Activated CD8-positive, alpha-beta T cell treated with anti-CD3 and anti-CD28 coated beads for 36 hours (primary cell): ENCODE measurements around the gene EHBP1. TPM values are rescaled to one million over a fixed set of nuclear protein-coding genes. Genes with fewer than 3 reads are reported as not detected.

Experiments used
- ATAC-seq: fragments of 200-7000 bp; cut with Tn5 transposase; one replicate; pipeline ENCODE4 v1.10.0; 2021; ENCODE audit warnings: mild to moderate bottlenecking, moderate library complexity
- CTCF ChIA-PET: fragments of 350-600 bp; sonication (Branson Sonifier 250); formaldehyde crosslinking; loops from one replicate; lab custom pipeline; 2021; ENCODE audit warnings: antibody characterized with exemption; lab: Charles Lee
- POLR2A ChIA-PET: fragments of 350-600 bp; sonication (Branson Sonifier 250); formaldehyde crosslinking; loops from one replicate; lab custom pipeline; 2021; ENCODE audit warnings: antibody characterized with exemption; lab: Charles Lee
- DNase-seq: peaks from one replicate; pipeline ENCODE4 v3.0.0-alpha.2; 2020
- H3K27ac Mint-ChIP-seq: one replicate; pipeline ENCODE4 v1.8.0; 2021; ENCODE audit warnings: mild to moderate bottlenecking, mixed read lengths
- H3K27me3 Mint-ChIP-seq: one replicate; pipeline ENCODE4 v1.8.0; 2021; ENCODE audit warnings: mixed read lengths
- H3K36me3 Mint-ChIP-seq: one replicate; pipeline ENCODE4 v1.8.0; 2021; ENCODE audit warnings: low read depth, mixed read lengths
- H3K4me1 Mint-ChIP-seq: one replicate; pipeline ENCODE4 v1.8.0; 2021; ENCODE audit warnings: low read depth, mixed read lengths
- H3K4me3 Mint-ChIP-seq: one replicate; pipeline ENCODE4 v1.8.0; 2021; ENCODE audit warnings: mild to moderate bottlenecking, moderate library complexity, mixed read lengths
- H3K9me3 Mint-ChIP-seq: one replicate; pipeline ENCODE4 v1.8.0; 2021; ENCODE audit warnings: mixed read lengths
- intact Hi-C: fragments of 100-400 bp; cut with micrococcal nuclease; formaldehyde crosslinking; loops from one replicate; pipeline ENCODE4 v1.10.0; 2022
- total RNA-seq, 2 experiments: library from RNA; stranded (reverse); gene quantifications; one replicate each; pipeline ENCODE4 v1.2.3, GENCODE V29; 2021
- TF ChIP-seq, protein P1 (sequence below): fragments of 200-600 bp; IDR thresholded peaks from one replicate; pipeline ENCODE4 v1.8.0; 2022; ENCODE audit warnings: antibody characterized with exemption, mild to moderate bottlenecking

EHBP1 gene
- total RNA-seq, 2 experiments from 2014 or later = 24.1 to 24.3 TPM

DNA sequence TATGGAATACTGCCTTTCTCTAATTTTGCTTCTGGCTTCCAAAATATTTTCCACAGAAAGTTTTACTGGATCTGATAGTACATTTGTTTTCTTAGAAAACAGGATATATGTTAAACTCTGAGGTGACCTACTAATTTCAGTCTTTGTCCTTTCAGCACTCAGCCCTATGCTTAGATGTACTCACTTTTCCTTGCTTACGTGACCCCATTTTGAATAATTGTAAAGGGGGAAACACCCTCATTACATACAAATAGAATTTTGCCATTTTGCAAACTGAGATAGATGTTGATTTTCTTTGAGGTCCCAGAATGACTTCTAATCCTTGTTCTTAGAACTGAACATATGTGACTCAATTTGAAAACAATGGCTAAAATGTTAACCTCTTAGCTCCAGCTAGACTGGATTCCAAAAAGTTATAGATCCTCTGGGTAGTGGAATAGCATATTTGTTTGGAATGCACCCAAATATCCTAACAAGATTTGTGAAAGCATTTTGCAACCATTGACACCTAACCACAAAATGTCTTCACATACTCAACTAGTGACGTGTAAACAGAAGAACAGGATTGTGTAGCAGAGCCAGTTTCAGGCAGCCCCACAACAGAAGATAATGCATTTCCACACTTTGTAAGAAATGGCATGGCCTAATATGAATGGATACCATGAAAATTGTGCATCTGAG lies 44.8 kb upstream of the EHBP1 start:
- ChIA-PET POLR2A (interaction anchor here (0.8 kb wide), 1 partner anchor 108 kb away, joined by 3 read pairs; no protein-coding TSS in a partner anchor), CTCF (no interaction called here)
- Mint-ChIP-seq H3K36me3 (no peaks in the 10 kb centered on the region), H3K4me1 (peaks cover 5% of the 10 kb centered on the region), H3K9me3 (no peaks in the 10 kb centered on the region), H3K27ac (no peak overlapping the region), H3K4me3 (no peak overlapping the region), H3K27me3 (peaks cover under 1% of the 10 kb centered on the region)
- peak; percentile 61 for ATAC-seq
- TF ChIP-seq, protein P1, sequence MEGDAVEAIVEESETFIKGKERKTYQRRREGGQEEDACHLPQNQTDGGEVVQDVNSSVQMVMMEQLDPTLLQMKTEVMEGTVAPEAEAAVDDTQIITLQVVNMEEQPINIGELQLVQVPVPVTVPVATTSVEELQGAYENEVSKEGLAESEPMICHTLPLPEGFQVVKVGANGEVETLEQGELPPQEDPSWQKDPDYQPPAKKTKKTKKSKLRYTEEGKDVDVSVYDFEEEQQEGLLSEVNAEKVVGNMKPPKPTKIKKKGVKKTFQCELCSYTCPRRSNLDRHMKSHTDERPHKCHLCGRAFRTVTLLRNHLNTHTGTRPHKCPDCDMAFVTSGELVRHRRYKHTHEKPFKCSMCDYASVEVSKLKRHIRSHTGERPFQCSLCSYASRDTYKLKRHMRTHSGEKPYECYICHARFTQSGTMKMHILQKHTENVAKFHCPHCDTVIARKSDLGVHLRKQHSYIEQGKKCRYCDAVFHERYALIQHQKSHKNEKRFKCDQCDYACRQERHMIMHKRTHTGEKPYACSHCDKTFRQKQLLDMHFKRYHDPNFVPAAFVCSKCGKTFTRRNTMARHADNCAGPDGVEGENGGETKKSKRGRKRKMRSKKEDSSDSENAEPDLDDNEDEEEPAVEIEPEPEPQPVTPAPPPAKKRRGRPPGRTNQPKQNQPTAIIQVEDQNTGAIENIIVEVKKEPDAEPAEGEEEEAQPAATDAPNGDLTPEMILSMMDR = no peak
- intact Hi-C loops = no loop called here
- DNase-seq = no peak

DNA sequence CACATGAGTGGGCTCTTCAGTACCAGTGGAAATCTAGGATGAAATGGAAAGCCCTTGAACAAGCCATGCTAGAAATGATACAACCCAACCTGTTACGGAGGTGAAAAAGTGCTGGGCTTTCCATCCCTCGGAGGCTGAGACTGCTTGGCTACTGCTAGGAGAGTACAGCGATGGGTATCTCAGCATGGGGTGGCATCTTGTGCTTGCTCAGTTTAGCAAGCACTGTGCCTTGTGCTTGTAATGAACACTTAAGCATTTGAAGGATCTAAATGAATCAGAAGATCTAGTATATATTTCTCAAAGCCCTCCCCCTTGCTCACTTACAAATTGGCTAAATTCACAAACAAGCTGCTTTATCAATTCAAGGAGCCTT lies 44.3 kb upstream of the EHBP1 start:
- intact Hi-C loops = no loop called here
- DNase-seq (no peak), ATAC-seq (no peak)
- POLR2A ChIA-PET = no interaction called here
- no peaks in the 10 kb centered on the region for H3K9me3 Mint-ChIP-seq
- peaks cover 5% of the 10 kb centered on the region for H3K4me1 Mint-ChIP-seq
- H3K4me3 Mint-ChIP-seq = no peak overlapping the region
- H3K27ac Mint-ChIP-seq = no peak overlapping the region
- TF ChIP-seq, protein P1 = no peak
- no peaks in the 10 kb centered on the region for H3K36me3 Mint-ChIP-seq
- CTCF ChIA-PET = no interaction called here
- H3K27me3 Mint-ChIP-seq = no peaks in the 10 kb centered on the region

DNA sequence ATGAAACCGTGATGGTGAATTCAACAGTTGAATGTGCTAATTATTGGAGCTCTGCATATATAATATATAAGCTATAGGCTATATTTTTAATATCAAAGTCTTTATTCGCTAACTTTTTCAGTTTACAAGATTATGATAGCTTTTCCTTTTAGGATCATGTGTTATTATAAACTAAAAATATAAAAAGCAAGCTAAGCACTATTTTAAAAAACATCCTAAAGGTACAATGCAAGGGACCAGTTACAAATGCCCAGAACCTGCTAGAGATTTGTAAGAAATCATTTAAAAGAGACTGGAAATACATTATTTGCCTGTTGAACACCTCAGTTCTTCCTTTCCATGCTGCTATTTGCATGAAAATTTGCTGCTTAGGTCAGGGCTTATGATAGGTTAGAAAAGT lies 43.4 kb upstream of the EHBP1 start:
- CTCF ChIA-PET = no interaction called here
- ATAC-seq (no peak), DNase-seq (no peak)
- Mint-ChIP-seq H3K27me3 (no peaks in the 10 kb centered on the region), H3K9me3 (no peaks in the 10 kb centered on the region), H3K4me3 (no peak overlapping the region), H3K27ac (no peak overlapping the region), H3K36me3 (no peaks in the 10 kb centered on the region), H3K4me1 (peaks cover 5% of the 10 kb centered on the region)
- intact Hi-C loops = no loop called here
- TF ChIP-seq, protein P1 = no peak
- POLR2A ChIA-PET = no interaction called here

DNA sequence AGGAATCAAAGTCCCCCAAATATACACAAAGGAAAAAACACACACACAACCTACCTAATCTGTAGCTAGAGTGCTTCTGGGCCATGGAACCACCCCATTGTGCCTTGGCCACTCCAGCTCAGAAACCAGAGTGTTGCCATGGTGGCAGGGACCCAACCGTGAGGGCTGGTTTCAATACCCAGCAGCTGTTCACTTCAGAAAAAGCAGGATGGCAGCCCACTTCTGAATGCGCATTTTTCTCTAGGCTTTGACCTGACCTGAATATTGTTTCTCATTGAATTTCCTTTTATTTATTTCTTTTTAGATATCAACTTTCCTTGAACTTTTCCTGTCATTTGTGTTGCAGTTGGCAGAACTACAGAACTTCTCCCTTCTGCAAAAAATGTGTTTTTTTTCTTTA lies 43.0 kb upstream of the EHBP1 start:
- Mint-ChIP-seq H3K27ac (no peak overlapping the region), H3K27me3 (no peaks in the 10 kb centered on the region), H3K4me1 (peaks cover 5% of the 10 kb centered on the region), H3K36me3 (no peaks in the 10 kb centered on the region), H3K4me3 (no peak overlapping the region), H3K9me3 (no peaks in the 10 kb centered on the region)
- TF ChIP-seq, protein P1 = no peak
- ChIA-PET POLR2A (no interaction called here), CTCF (no interaction called here)
- DNase-seq = no peak
- no peak for ATAC-seq
- intact Hi-C loops = no loop called here

DNA sequence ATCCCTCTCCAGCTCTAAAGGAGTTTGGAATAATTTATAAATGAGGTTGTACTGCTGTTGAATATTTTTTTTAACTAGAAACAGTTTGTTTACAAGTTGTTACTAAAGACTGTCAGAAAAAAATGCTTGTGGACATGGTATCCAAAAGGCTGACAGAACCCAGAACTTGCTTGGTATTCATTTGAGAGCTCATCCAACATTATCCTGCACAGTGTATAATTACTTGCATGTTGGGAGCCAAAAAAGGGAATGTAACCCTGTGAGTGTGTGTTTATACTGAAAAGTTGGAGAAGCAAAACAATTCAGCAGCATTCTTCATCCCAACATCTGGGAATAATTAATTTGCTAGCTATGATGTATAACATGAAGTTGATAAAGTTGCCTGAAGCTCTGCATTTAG lies 42.1 kb upstream of the EHBP1 start:
- POLR2A ChIA-PET = no interaction called here
- Mint-ChIP-seq H3K36me3 (no peaks in the 10 kb centered on the region), H3K27ac (no peak overlapping the region), H3K27me3 (no peaks in the 10 kb centered on the region), H3K4me3 (no peak overlapping the region), H3K9me3 (no peaks in the 10 kb centered on the region), H3K4me1 (peaks cover 5% of the 10 kb centered on the region)
- CTCF ChIA-PET = interaction anchor here (0.5 kb wide), 1 partner anchor 472 kb away, joined by 3 read pairs; no protein-coding TSS in a partner anchor
- intact Hi-C loops = no loop called here
- TF ChIP-seq, protein P1 = no peak
- DNase-seq (no peak), ATAC-seq (no peak)
